ENCODE measurements around the gene NR4A3.

Gene NR4A3

GRCh38 chr9:99822109-99822805, 572 bp downstream of the NR4A3 start:
- DNase-seq = peak; percentile 67
- Mint-ChIP-seq H3K27ac (peak overlapping the region; percentile 99), H3K27me3 (peaks cover 15% of the 10 kb centered on the region), H3K36me3 (ENCODE audit: low read depth) (peaks cover 47% of the 10 kb centered on the region), H3K4me3 (peak overlapping the region; percentile 98), H3K9me3 (no peaks in the 10 kb centered on the region), H3K4me1 (ENCODE audit: low read depth) (peaks cover 86% of the 10 kb centered on the region)

- H3K4me3 Mint-ChIP-seq = peak overlapping the region; percentile 98
- no peaks in the 10 kb centered on the region for H3K9me3 Mint-ChIP-seq
- H3K4me1 Mint-ChIP-seq (ENCODE audit: low read depth) = peaks cover 87% of the 10 kb centered on the region
- H3K27ac Mint-ChIP-seq = peak overlapping the region; percentile 99
- DNase-seq = peak; percentile 47
- peaks cover 19% of the 10 kb centered on the region for H3K27me3 Mint-ChIP-seq
- H3K36me3 Mint-ChIP-seq (ENCODE audit: low read depth) = peaks cover 55% of the 10 kb centered on the region
These were observed 1.3 kb downstream of the NR4A3 start for GRCh38 chr9:99822806-99823591.

GRCh38 chr9:99823681-99824377, 2.1 kb downstream of the NR4A3 start:
- Mint-ChIP-seq H3K27me3 (peaks cover 21% of the 10 kb centered on the region), H3K4me1 (ENCODE audit: low read depth) (peaks cover 82% of the 10 kb centered on the region), H3K4me3 (peak overlapping the region; percentile 98), H3K36me3 (ENCODE audit: low read depth) (peaks cover 58% of the 10 kb centered on the region), H3K9me3 (no peaks in the 10 kb centered on the region), H3K27ac (peak overlapping the region; percentile 99)
- peak; percentile 87 for DNase-seq

GRCh38 chr9:99824378-99825171, 2.9 kb downstream of the NR4A3 start:
- Mint-ChIP-seq H3K4me1 (ENCODE audit: low read depth) (peaks cover 85% of the 10 kb centered on the region), H3K4me3 (peak overlapping the region; percentile 98), H3K27ac (peak overlapping the region; percentile 99), H3K36me3 (ENCODE audit: low read depth) (peaks cover 66% of the 10 kb centered on the region), H3K9me3 (no peaks in the 10 kb centered on the region), H3K27me3 (peaks cover 28% of the 10 kb centered on the region)
- peak; percentile 79 for DNase-seq

GRCh38 chr9:99825172-99826046, 3.7 kb downstream of the NR4A3 start:
- H3K4me3 Mint-ChIP-seq = peak overlapping the region; percentile 98
- peaks cover 71% of the 10 kb centered on the region for H3K36me3 Mint-ChIP-seq (ENCODE audit: low read depth)
- peaks cover 83% of the 10 kb centered on the region for H3K4me1 Mint-ChIP-seq (ENCODE audit: low read depth)
- H3K9me3 Mint-ChIP-seq = no peaks in the 10 kb centered on the region
- no peak for DNase-seq
- peaks cover 32% of the 10 kb centered on the region for H3K27me3 Mint-ChIP-seq
- H3K27ac Mint-ChIP-seq = peak overlapping the region; percentile 99

GRCh38 chr9:99826579-99826978, 4.9 kb downstream of the NR4A3 start:
- H3K27ac Mint-ChIP-seq = peak overlapping the region; percentile 70
- peaks cover 34% of the 10 kb centered on the region for H3K27me3 Mint-ChIP-seq
- peaks cover 75% of the 10 kb centered on the region for H3K4me1 Mint-ChIP-seq (ENCODE audit: low read depth)
- peak overlapping the region; percentile 98 for H3K4me3 Mint-ChIP-seq
- H3K36me3 Mint-ChIP-seq (ENCODE audit: low read depth) = peaks cover 81% of the 10 kb centered on the region
- DNase-seq = no peak
- H3K9me3 Mint-ChIP-seq = no peaks in the 10 kb centered on the region

GRCh38 chr9:99827244-99827643, 5.6 kb downstream of the NR4A3 start:
- Mint-ChIP-seq H3K27me3 (peaks cover 34% of the 10 kb centered on the region), H3K4me3 (no peak overlapping the region), H3K9me3 (no peaks in the 10 kb centered on the region), H3K36me3 (ENCODE audit: low read depth) (peaks cover 82% of the 10 kb centered on the region), H3K27ac (no peak overlapping the region), H3K4me1 (ENCODE audit: low read depth) (peaks cover 69% of the 10 kb centered on the region)
- no peak for DNase-seq

- peaks cover 27% of the 10 kb centered on the region for H3K27me3 Mint-ChIP-seq
- H3K36me3 Mint-ChIP-seq (ENCODE audit: low read depth) = peaks cover 81% of the 10 kb centered on the region
- peaks cover 61% of the 10 kb centered on the region for H3K4me1 Mint-ChIP-seq (ENCODE audit: low read depth)
- no peak overlapping the region for H3K27ac Mint-ChIP-seq
- DNase-seq = no peak
- no peaks in the 10 kb centered on the region for H3K9me3 Mint-ChIP-seq
- no peak overlapping the region for H3K4me3 Mint-ChIP-seq
These were observed 6.3 kb downstream of the NR4A3 start for GRCh38 chr9:99828054-99828416.

- no peak for DNase-seq
- peaks cover 55% of the 10 kb centered on the region for H3K4me1 Mint-ChIP-seq (ENCODE audit: low read depth)
- peaks cover 84% of the 10 kb centered on the region for H3K36me3 Mint-ChIP-seq (ENCODE audit: low read depth)
- no peak overlapping the region for H3K4me3 Mint-ChIP-seq
- no peaks in the 10 kb centered on the region for H3K9me3 Mint-ChIP-seq
- H3K27ac Mint-ChIP-seq = peak overlapping the region; percentile 38
- peaks cover 27% of the 10 kb centered on the region for H3K27me3 Mint-ChIP-seq
These were observed 6.9 kb downstream of the NR4A3 start for GRCh38 chr9:99828417-99829176.

- no peaks in the 10 kb centered on the region for H3K9me3 Mint-ChIP-seq
- peaks cover 22% of the 10 kb centered on the region for H3K4me1 Mint-ChIP-seq (ENCODE audit: low read depth)
- no peak for DNase-seq
- peaks cover 92% of the 10 kb centered on the region for H3K36me3 Mint-ChIP-seq (ENCODE audit: low read depth)
- H3K27me3 Mint-ChIP-seq = peaks cover 19% of the 10 kb centered on the region
- H3K27ac Mint-ChIP-seq = no peak overlapping the region
- no peak overlapping the region for H3K4me3 Mint-ChIP-seq
These were observed 10.3 kb downstream of the NR4A3 start for GRCh38 chr9:99831857-99832557.

- H3K36me3 Mint-ChIP-seq (ENCODE audit: low read depth) = peaks cover 91% of the 10 kb centered on the region
- no peak for DNase-seq
- H3K4me3 Mint-ChIP-seq = no peak overlapping the region
- H3K4me1 Mint-ChIP-seq (ENCODE audit: low read depth) = peaks cover 17% of the 10 kb centered on the region
- H3K9me3 Mint-ChIP-seq = no peaks in the 10 kb centered on the region
- H3K27me3 Mint-ChIP-seq = peaks cover 19% of the 10 kb centered on the region
- H3K27ac Mint-ChIP-seq = no peak overlapping the region
These were observed 10.8 kb downstream of the NR4A3 start for GRCh38 chr9:99832558-99832864.

- Mint-ChIP-seq H3K36me3 (ENCODE audit: low read depth) (peaks cover 96% of the 10 kb centered on the region), H3K9me3 (no peaks in the 10 kb centered on the region), H3K4me1 (ENCODE audit: low read depth) (peaks cover 11% of the 10 kb centered on the region), H3K27me3 (peaks cover 13% of the 10 kb centered on the region), H3K27ac (no peak overlapping the region), H3K4me3 (no peak overlapping the region)
- DNase-seq = no peak
These were observed 12.1 kb downstream of the NR4A3 start for GRCh38 chr9:99833735-99834134.

Data from activated T-cell treated with anti-CD3 and anti-CD28 coated beads, Interleukin-2, amount 50 U/mL, for 24 hours (primary cell).